Thymus (tissue), 11 donors: ENCODE measurements around the gene TRPV6. TPM values are rescaled to one million over a fixed set of nuclear protein-coding genes. Genes with fewer than 3 reads are reported as not detected.

Source experiments
- DNase-seq, 9 donors: peaks; one replicate each; pipeline ENCODE4 v3.0.0-alpha.2; 2013; ENCODE audit warnings: low spot score in 9 of 9, low read depth in 6 of 9, missing footprints in 1 of 9
- H3K27ac ChIP-seq, 2 donors: one replicate each; pipeline ENCODE4 v1.5.1; 2013; ENCODE audit warnings: control low read depth in 1 of 2, low read depth in 1 of 2, low read length in 1 of 2, mild to moderate bottlenecking in 1 of 2, moderate library complexity in 1 of 2
- H3K27me3 ChIP-seq, 2 donors: one replicate each; pipeline ENCODE4 v1.5.1; 2013; ENCODE audit warnings: low read length in 1 of 2; ENCODE audit not compliant: control insufficient read depth in 2 of 2, insufficient read depth in 1 of 2
- H3K36me3 ChIP-seq, 2 donors: one replicate each; pipeline ENCODE4 v1.5.1; 2013; ENCODE audit warnings: low read length in 1 of 2, mild to moderate bottlenecking in 1 of 2, moderate library complexity in 1 of 2; ENCODE audit not compliant: control insufficient read depth in 2 of 2, insufficient read depth in 2 of 2
- H3K4me1 ChIP-seq, 2 donors: one replicate each; pipeline ENCODE4 v1.5.1; 2013; ENCODE audit warnings: low read length in 2 of 2; ENCODE audit not compliant: control insufficient read depth in 2 of 2, insufficient read depth in 2 of 2
- H3K4me3 ChIP-seq, 2 donors: one replicate each; pipeline ENCODE4 v1.5.1; 2013; ENCODE audit warnings: low read length in 2 of 2, control low read depth in 1 of 2, mild to moderate bottlenecking in 1 of 2
- H3K9me3 ChIP-seq, 2 donors: one replicate each; pipeline ENCODE4 v1.5.1; 2013; ENCODE audit warnings: low read length in 1 of 2, mild to moderate bottlenecking in 1 of 2; ENCODE audit not compliant: control insufficient read depth in 2 of 2, insufficient read depth in 1 of 2
- WGBS: extraction: QIAGEN DNeasy Blood & Tissue Kit; methylation state at CpG from one replicate; pipeline ENCODE4 v1.1.7; 2013; 5-methylcytosine and 5-hydroxymethylcytosine counted together
- polyA plus RNA-seq: library from polyadenylated mRNA; stranded (reverse); fragments of 200-250 nt; gene quantifications from one replicate; pipeline ENCODE4 v1.2.3, GENCODE V29; 2013
- total RNA-seq: library from RNA; stranded (reverse); fragments of 120-200 nt; gene quantifications from one replicate; pipeline ENCODE4 v1.2.4, GENCODE V29; 2013
- donor health status: healthy.

TRPV6 gene
- total and polyA plus RNA-seq, 2 donors = 0.24 to 1.1 TPM

DNA sequence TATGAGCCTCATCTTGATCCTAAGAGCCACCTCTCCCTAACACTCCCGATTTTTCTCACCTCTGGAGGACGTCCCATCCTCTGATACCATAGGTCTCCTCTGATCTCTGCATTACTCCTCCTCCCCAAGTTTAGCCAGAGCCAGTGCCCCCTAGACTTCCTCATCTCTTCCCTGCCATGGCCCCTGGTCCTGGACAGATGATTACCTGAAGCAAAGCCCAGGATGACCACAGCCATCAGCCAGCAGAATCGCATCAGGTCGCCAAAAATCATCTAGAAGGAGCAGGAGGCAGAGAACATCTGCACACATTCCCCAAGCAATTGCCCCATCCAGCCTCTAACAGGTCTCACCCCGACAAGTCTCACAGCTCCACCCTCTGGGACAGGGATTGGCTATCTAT is 11.7 kb downstream of the TRPV6 start:
- peaks cover 45 to 46% of the 10 kb centered on the region in 2 donors for H3K36me3 ChIP-seq
- H3K27ac ChIP-seq = no peak overlapping the region
- H3K27me3 ChIP-seq = no peaks in the 10 kb centered on the region
- H3K4me3 ChIP-seq = no peak overlapping the region
- peaks cover 0 to 2% of the 10 kb centered on the region in 2 donors for H3K9me3 ChIP-seq
- H3K4me1 ChIP-seq = no peaks in the 10 kb centered on the region
- WGBS = 98% methylated on average over 5 of the region's 5 CpGs
- DNase-seq = no peak

DNA sequence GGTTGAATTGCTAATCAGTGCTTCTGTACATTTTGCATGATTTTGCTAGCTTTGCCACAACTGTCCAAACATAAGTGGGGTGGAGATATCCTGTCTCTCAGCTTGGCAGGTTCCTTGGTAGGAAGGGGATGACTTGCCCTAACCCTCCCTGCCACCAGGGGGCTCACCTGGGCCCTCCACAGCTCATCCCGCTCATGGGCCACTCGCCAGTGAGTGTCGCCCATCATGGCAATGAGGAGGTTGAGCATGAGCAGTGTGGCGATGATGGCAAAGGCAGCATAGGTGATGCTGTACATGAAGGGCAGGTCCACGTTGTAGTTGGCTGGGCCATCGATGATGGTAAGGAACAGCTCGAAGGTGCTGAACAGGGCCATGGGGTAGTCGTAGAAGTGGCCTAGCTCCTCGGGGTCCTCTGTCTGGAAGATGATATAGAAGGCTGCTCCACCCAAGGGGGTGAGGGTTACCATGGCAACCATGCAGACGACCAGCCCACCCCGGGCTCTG is 12.2 kb downstream of the TRPV6 start:
- no peak overlapping the region for H3K4me3 ChIP-seq
- H3K36me3 ChIP-seq = peaks cover 51 to 52% of the 10 kb centered on the region in 2 donors
- no peaks in the 10 kb centered on the region for H3K27me3 ChIP-seq
- H3K9me3 ChIP-seq = peaks cover 0 to 2% of the 10 kb centered on the region in 2 donors
- 96% methylated on average over 11 of the region's 11 CpGs for WGBS
- DNase-seq = peak in 2 of 9 donors; percentile 24 to 31
- H3K27ac ChIP-seq = no peak overlapping the region
- no peaks in the 10 kb centered on the region for H3K4me1 ChIP-seq

- Histone ChIP-seq H3K27ac (no peak overlapping the region), H3K27me3 (no peaks in the 10 kb centered on the region), H3K4me3 (no peak overlapping the region), H3K36me3 (peaks cover 62 to 63% of the 10 kb centered on the region in 2 donors), H3K9me3 (peaks cover 0 to 5% of the 10 kb centered on the region in 2 donors), H3K4me1 (peaks cover 0 to 11% of the 10 kb centered on the region in 2 donors)
- 93% methylated on average over 15 of the region's 15 CpGs for WGBS
- no peak for DNase-seq
These were observed 13.4 kb downstream of the TRPV6 start for GRCh38 chr7:142872106-142872675.

DNA sequence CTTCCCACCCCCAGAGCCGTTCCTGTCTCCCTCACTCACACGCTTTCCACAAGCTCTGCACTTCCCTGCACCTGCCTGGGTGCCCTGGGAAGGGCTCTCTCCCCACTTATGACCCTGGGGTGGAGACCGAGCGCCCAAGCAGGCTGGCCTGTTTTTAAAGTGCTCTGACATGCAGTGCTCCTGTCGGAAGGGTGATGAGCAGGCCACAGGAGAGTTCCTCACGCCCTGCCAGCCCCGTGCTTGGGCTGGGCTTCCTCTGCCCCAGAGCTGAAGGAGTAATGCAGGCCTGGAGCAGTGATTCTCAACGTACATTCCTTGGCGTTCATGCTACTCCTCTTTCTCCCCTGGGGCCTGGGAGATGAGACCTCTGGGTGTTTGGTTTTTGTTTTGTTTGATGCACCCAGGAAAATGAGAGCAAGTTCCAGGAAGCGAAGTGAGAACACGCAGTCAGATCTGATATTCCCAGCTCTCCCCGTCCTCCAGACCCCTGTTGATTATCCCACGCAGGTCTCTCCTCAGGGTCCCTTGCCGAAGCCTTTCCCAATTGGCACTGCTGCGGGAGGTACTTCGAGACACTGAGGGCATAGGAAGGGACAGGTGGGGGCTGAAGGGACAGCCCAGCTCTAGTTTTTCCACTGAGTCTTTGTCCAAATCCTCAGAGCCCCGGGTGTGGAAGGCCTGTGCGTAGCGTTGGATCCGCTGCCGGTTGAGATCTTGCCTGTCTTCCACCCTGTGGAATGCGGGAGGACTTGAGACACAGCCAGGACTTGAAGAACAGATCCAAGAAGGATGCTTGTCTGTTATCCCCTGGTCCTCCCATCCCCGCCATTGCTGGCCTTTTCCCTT is 14.1 kb downstream of the TRPV6 start:
- Histone ChIP-seq H3K27me3 (no peaks in the 10 kb centered on the region), H3K36me3 (peaks cover 69 to 70% of the 10 kb centered on the region in 2 donors), H3K4me1 (peaks cover 0 to 17% of the 10 kb centered on the region in 2 donors), H3K27ac (no peak overlapping the region), H3K9me3 (peaks cover 0 to 5% of the 10 kb centered on the region in 2 donors), H3K4me3 (no peak overlapping the region)
- 96% methylated on average over 23 of the region's 23 CpGs for WGBS
- no peak for DNase-seq

DNA sequence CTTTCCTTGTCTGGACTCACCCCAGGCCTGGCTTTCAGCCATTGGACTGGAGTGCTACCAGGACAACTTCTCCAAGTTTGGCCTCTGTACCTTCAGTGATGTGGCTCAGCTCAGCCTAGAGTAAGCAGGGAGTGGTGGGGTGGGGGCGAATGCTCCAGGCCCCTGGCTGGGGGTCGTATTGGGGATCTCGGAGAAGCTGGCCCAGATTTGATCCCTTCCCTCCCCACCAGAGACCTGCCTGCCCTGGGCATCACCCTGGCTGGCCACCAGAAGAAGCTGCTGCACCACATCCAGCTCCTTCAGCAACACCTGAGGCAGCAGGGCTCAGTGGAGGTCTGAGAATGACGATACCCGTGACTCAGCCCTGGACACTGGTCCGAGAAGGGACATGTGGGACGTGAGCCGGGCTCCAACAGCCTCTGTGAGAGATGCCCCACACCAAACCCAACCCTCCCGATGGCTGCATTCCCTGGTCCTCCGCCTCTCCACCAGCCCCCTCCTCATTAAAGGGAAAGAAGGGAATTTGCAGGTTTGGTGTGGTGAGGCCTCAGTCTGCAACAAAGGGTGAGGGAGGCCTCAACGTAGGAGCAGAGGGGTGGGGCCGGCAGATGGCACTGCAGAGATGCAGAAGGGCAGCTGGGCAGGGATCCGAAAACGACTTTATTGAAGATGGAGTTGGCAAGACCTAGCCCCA is 14.8 kb downstream of the TRPV6 start:
- no peak for DNase-seq
- H3K9me3 ChIP-seq = peaks cover 0 to 5% of the 10 kb centered on the region in 2 donors
- WGBS = 96% methylated on average over 14 of the region's 14 CpGs
- peaks cover 0 to 24% of the 10 kb centered on the region in 2 donors for H3K4me1 ChIP-seq
- H3K27ac ChIP-seq = no peak overlapping the region
- no peaks in the 10 kb centered on the region for H3K27me3 ChIP-seq
- no peak overlapping the region for H3K4me3 ChIP-seq
- peaks cover 77% of the 10 kb centered on the region in 2 donors for H3K36me3 ChIP-seq

- 93% methylated on average over 8 of the region's 8 CpGs for WGBS
- Histone ChIP-seq H3K27ac (no peak overlapping the region), H3K4me1 (peaks cover 0 to 29% of the 10 kb centered on the region in 2 donors), H3K4me3 (no peak overlapping the region), H3K27me3 (no peaks in the 10 kb centered on the region), H3K9me3 (peaks cover 0 to 5% of the 10 kb centered on the region in 2 donors), H3K36me3 (peaks cover 78 to 82% of the 10 kb centered on the region in 2 donors)
- no peak for DNase-seq
These were observed 15.4 kb downstream of the TRPV6 start for GRCh38 chr7:142870147-142870559.

DNA sequence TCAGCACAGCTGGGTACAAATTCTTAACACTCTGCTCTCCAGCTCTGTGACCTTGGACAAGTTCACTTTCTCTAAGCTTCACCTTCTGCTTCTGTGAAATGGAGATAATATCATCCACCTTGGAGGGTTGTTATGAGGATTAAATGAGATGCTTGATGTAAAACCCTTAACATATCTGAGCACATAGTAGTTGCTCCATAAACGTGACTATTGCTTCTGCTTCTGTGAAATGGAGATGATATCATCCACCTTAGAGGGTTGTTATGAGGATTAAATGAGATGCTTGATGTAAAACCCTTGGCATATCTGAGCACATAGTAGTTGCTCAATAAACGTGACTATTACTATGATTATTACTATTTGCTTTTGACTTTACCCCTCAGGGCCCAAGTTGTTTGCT is 16.1 kb downstream of the TRPV6 start:
- no peak for DNase-seq
- peaks cover 85 to 90% of the 10 kb centered on the region in 2 donors for H3K36me3 ChIP-seq
- no peak overlapping the region for H3K27ac ChIP-seq
- no peaks in the 10 kb centered on the region for H3K27me3 ChIP-seq
- peaks cover 0 to 31% of the 10 kb centered on the region in 2 donors for H3K4me1 ChIP-seq
- 96% methylated on average over 2 of the region's 2 CpGs for whole genome bisulfite sequencing
- H3K4me3 ChIP-seq = no peak overlapping the region
- peaks cover 0 to 2% of the 10 kb centered on the region in 2 donors for H3K9me3 ChIP-seq

GRCh38 chr7:142868986-142869415 is 16.5 kb downstream of the TRPV6 start:
- DNase-seq = no peak
- peaks cover 0 to 2% of the 10 kb centered on the region in 2 donors for H3K9me3 ChIP-seq
- 98% methylated on average over 11 of the region's 11 CpGs for WGBS
- H3K27me3 ChIP-seq = no peaks in the 10 kb centered on the region
- no peak overlapping the region for H3K4me3 ChIP-seq
- H3K4me1 ChIP-seq = peaks cover 0 to 31% of the 10 kb centered on the region in 2 donors
- H3K36me3 ChIP-seq = peaks cover 89 to 94% of the 10 kb centered on the region in 2 donors
- no peak overlapping the region for H3K27ac ChIP-seq
